ENCODE measurements around the gene PCDHA12.
"Not testable (repeated sequence)": the region's sequence is repeated elsewhere in the genome, so short reads cannot be mapped to it uniquely, and the experiment has no call there.

Gene PCDHA12

DNA sequence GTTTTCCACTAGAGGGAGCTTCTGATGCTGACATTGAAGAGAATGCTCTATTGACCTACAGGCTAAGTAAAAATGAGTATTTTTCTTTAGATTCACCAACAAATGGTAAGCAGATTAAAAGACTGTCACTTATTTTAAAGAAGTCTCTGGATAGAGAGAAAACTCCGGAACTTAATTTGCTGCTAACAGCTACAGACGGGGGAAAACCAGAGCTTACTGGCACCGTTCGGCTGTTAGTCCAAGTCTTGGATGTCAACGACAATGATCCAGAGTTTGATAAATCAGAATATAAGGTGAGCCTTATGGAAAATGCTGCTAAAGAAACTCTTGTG, 5.6 kb upstream of the PCDHA12 start:
- Histone ChIP-seq H3K9me3 (ENCODE audit: control insufficient read depth, low read length) (peaks cover 24% of the 10 kb centered on the region), H3K36me3 (ENCODE audit: control insufficient read depth, insufficient read depth, low read length, severe bottlenecking) (no peaks in the 10 kb centered on the region), H3K27me3 (replicated peaks; ENCODE audit: control insufficient read depth, insufficient read depth, low read length) (no peaks in the 10 kb centered on the region), H3K4me1 (ENCODE audit: control insufficient read depth, insufficient read depth, low read length) (no peaks in the 10 kb centered on the region), H3K4me3 (ENCODE audit: low read length) (no peak overlapping the region), H3K9ac (ENCODE audit: low read length) (no peak overlapping the region)
- no peak for DNase-seq (ENCODE audit: low read depth)

DNA sequence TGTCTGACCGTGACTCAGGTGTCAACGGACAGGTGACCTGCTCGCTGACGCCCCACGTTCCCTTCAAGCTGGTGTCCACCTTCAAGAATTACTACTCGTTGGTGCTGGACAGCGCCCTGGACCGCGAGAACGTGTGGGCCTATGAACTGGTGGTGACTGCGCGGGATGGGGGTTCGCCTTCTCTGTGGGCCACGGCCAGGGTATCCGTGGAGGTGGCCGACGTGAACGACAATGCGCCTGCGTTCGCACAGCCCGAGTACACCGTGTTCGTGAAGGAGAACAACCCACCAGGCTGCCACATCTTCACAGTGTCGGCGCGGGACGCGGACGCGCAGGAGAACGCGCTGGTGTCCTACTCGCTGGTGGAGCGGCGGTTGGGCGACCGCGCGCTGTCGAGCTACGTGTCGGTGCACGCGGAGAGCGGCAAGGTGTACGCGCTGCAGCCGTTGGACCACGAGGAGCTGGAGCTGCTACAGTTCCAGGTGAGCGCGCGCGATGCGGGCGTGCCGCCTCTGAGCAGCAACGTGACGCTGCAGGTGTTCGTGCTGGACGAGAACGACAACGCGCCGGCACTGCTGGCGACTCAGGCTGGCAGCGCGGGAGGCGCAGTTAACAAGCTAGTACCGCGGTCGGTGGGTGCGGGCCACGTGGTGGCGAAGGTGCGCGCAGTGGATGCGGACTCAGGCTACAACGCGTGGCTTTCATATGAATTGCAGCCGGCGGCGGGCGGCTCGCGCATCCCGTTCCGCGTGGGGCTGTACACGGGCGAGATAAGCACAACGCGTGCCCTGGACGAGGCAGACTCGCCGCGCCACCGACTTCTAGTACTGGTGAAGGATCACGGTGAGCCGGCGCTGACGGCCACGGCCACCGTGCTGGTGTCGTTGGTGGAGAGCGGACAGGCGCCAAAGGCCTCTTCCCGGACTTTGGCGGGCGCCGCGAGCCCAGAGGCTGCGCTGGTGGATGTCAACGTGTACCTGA, 4.6 kb upstream of the PCDHA12 start:
- H3K27me3 ChIP-seq (replicated peaks; ENCODE audit: control insufficient read depth, insufficient read depth, low read length): no peaks in the 10 kb centered on the region
- no peak overlapping the region for H3K9ac ChIP-seq (ENCODE audit: low read length)
- H3K4me1 ChIP-seq (ENCODE audit: control insufficient read depth, insufficient read depth, low read length): no peaks in the 10 kb centered on the region
- no peak for DNase-seq (ENCODE audit: low read depth)
- H3K4me3 ChIP-seq (ENCODE audit: low read length): no peak overlapping the region
- H3K9me3 ChIP-seq (ENCODE audit: control insufficient read depth, low read length): peaks cover 22% of the 10 kb centered on the region
- H3K36me3 ChIP-seq (ENCODE audit: control insufficient read depth, insufficient read depth, low read length, severe bottlenecking): no peaks in the 10 kb centered on the region

DNA sequence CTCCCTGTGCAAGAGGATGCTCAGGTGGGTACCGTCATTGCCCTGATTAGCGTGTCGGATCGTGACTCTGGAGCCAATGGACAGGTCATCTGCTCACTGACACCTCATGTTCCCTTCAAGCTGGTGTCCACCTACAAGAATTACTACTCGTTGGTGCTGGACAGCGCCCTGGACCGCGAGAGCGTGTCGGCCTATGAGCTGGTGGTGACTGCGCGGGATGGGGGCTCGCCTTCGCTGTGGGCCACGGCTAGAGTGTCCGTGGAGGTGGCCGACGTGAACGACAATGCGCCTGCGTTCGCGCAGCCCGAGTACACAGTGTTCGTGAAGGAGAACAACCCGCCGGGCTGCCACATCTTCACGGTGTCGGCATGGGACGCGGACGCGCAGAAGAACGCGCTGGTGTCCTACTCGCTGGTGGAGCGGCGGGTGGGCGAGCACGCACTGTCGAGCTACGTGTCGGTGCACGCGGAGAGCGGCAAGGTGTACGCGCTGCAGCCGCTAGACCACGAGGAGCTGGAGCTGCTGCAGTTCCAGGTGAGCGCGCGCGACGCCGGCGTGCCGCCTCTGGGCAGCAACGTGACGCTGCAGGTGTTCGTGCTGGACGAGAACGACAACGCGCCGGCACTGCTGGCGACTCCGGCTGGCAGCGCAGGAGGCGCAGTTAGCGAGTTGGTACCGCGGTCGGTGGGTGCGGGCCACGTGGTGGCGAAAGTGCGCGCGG, 1.6 kb downstream of the PCDHA12 start:
- not testable (repeated sequence) for H3K4me3 ChIP-seq (ENCODE audit: low read length)

DNA sequence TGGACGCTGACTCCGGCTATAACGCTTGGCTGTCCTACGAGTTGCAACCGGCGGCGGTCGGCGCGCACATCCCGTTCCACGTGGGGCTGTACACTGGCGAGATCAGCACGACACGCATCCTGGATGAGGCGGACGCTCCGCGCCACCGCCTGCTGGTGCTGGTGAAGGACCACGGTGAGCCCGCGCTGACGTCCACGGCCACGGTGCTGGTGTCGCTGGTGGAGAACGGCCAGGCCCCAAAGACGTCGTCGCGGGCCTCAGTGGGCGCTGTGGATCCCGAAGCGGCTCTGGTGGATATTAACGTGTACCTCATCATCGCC, 2.1 kb downstream of the PCDHA12 start:
- no peak overlapping the region for H3K9ac ChIP-seq (ENCODE audit: low read length)
- peaks cover 8% of the 10 kb centered on the region for H3K9me3 ChIP-seq (ENCODE audit: control insufficient read depth, low read length)
- no peak for DNase-seq (ENCODE audit: low read depth)
- no peaks in the 10 kb centered on the region for H3K27me3 ChIP-seq (replicated peaks; ENCODE audit: control insufficient read depth, insufficient read depth, low read length)
- no peaks in the 10 kb centered on the region for H3K36me3 ChIP-seq (ENCODE audit: control insufficient read depth, insufficient read depth, low read length, severe bottlenecking)
- no peaks in the 10 kb centered on the region for H3K4me1 ChIP-seq (ENCODE audit: control insufficient read depth, insufficient read depth, low read length)
- no peak overlapping the region for H3K4me3 ChIP-seq (ENCODE audit: low read length)

More for the DNA sequence above, 1.6 kb downstream of the PCDHA12 start:
- H3K36me3 ChIP-seq (ENCODE audit: control insufficient read depth, insufficient read depth, low read length, severe bottlenecking); H3K27me3 ChIP-seq (replicated peaks; ENCODE audit: control insufficient read depth, insufficient read depth, low read length); H3K4me1 ChIP-seq (ENCODE audit: control insufficient read depth, insufficient read depth, low read length); DNase-seq (ENCODE audit: low read depth); H3K9ac ChIP-seq (ENCODE audit: low read length): not testable (repeated sequence)
- H3K9me3 ChIP-seq (ENCODE audit: control insufficient read depth, low read length): peaks cover 10% of the 10 kb centered on the region

DNA sequence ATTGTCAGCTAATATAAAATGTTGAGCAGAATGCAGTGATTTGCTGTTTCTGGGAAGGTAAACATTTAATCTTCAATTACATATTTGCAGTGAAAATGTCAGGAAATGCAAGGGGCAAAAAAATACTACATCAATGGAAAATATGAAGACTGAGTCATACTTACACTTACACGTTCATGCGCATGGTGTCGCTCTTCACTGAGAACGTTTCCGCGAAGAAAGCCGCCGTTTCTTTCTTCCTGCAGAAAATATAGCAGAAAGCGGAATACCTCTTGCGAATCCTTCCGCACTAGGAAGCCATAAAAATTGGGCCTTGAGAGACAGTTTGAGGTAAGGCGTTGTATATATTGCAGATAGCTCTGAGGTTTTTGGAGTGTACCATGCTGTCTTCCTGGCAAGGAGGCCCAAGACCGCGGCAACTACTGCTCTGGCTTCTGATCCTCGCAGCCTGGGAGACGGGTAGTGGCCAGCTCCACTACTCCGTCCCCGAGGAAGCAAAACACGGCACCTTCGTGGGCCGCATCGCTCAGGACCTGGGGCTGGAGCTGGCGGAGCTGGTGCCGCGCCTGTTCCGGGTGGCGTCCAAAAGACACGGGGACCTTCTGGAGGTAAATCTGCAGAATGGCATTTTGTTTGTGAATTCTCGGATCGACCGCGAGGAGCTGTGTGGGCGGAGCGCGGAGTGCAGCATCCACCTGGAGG, 6.9 kb downstream of the PCDHA12 start, which contains the start of gene PCDHA13:
TSS of gene PCDHA13 (plus strand) at position 236 of the 702 bp plus-strand sequence. CDS start at position 381, 145 bp downstream.
- peak within 1 kb of the TSS; percentile 48 for H3K4me3 ChIP-seq (ENCODE audit: low read length)
- H3K4me1 ChIP-seq (ENCODE audit: control insufficient read depth, insufficient read depth, low read length): no peaks in the 10 kb centered on the region

DNA sequence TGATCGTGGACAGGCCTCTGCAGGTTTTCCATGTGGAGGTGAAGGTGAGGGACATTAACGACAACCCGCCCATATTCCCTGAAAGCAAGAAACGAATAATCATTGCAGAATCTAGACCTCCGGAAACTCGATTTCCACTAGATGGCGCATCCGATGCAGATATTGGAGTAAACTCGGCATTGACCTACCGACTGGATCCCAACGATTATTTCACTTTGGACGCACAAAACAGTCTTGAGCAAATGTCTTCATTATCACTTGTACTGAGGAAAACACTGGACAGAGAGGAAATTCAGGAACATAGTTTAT, 7.4 kb downstream of the PCDHA12 start:
- Histone ChIP-seq H3K9ac (ENCODE audit: low read length) (no peak overlapping the region), H3K36me3 (ENCODE audit: control insufficient read depth, insufficient read depth, low read length, severe bottlenecking) (no peaks in the 10 kb centered on the region), H3K9me3 (ENCODE audit: control insufficient read depth, low read length) (peaks cover 7% of the 10 kb centered on the region), H3K4me3 (ENCODE audit: low read length) (peak overlapping the region; percentile 48), H3K4me1 (ENCODE audit: control insufficient read depth, insufficient read depth, low read length) (no peaks in the 10 kb centered on the region), H3K27me3 (replicated peaks; ENCODE audit: control insufficient read depth, insufficient read depth, low read length) (no peaks in the 10 kb centered on the region)
- peak; percentile 0 for DNase-seq (ENCODE audit: low read depth)

More for the DNA sequence above, 6.9 kb downstream of the PCDHA12 start, which contains the start of gene PCDHA13:
- Histone ChIP-seq H3K9me3 (ENCODE audit: control insufficient read depth, low read length) (peaks cover 7% of the 10 kb centered on the region), H3K27me3 (replicated peaks; ENCODE audit: control insufficient read depth, insufficient read depth, low read length) (no peaks in the 10 kb centered on the region), H3K9ac (ENCODE audit: low read length) (no peak within 1 kb of the TSS), H3K36me3 (ENCODE audit: control insufficient read depth, insufficient read depth, low read length, severe bottlenecking) (no peaks in the 10 kb centered on the region)
- DNase-seq (ENCODE audit: low read depth): peak; percentile 0

DNA sequence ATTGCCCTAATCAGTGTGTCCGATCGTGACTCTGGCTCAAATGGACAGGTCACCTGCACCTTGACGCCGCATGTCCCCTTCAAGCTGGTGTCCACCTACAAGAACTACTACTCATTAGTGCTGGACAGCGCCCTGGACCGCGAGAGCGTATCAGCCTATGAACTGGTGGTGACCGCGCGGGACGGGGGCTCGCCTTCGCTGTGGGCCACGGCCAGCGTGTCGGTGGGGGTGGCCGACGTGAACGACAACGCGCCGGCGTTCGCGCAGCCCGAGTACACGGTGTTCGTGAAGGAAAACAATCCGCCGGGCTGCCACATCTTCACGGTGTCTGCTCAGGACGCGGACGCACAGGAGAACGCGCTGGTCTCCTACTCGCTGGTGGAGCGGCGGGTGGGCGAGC, 8.3 kb downstream of the PCDHA12 start:
- Histone ChIP-seq H3K36me3 (ENCODE audit: control insufficient read depth, insufficient read depth, low read length, severe bottlenecking) (no peaks in the 10 kb centered on the region), H3K9ac (ENCODE audit: low read length) (no peak overlapping the region), H3K4me1 (ENCODE audit: control insufficient read depth, insufficient read depth, low read length) (no peaks in the 10 kb centered on the region), H3K27me3 (replicated peaks; ENCODE audit: control insufficient read depth, insufficient read depth, low read length) (no peaks in the 10 kb centered on the region), H3K9me3 (ENCODE audit: control insufficient read depth, low read length) (peaks cover 12% of the 10 kb centered on the region), H3K4me3 (ENCODE audit: low read length) (no peak overlapping the region)
- no peak for DNase-seq (ENCODE audit: low read depth)

DNA sequence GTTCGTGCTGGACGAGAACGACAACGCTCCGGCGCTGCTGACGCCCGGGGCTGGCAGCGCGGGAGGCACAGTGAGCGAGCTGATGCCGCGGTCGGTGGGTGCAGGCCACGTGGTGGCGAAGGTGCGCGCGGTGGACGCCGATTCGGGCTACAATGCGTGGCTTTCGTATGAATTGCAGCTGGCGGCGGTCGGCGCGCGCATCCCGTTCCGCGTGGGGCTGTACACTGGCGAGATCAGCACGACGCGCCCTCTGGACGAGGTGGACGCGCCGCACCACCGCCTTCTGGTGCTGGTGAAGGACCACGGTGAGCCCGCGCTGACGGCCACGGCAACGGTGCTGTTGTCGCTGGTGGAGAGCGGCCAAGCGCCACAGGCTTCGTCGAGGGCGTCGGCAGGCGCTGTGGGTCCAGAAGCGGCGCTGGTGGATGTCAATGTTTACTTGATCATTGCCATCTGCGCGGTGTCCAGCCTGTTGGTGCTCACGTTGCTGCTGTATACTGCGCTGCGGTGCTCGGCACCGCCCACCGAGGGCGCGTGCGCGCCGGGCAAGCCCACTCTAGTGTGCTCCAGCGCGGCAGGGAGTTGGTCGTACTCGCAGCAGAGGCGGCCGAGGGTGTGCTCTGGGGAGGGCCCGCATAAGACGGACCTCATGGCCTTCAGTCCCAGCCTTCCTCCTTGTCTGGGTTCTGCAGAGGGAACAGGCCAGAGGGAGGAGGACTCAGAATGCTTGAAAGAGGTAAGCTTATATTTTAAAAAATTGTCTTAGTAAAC, 9.0 kb downstream of the PCDHA12 start:
- Histone ChIP-seq H3K4me3 (ENCODE audit: low read length) (no peak overlapping the region), H3K9ac (ENCODE audit: low read length) (no peak overlapping the region), H3K4me1 (ENCODE audit: control insufficient read depth, insufficient read depth, low read length) (no peaks in the 10 kb centered on the region), H3K36me3 (ENCODE audit: control insufficient read depth, insufficient read depth, low read length, severe bottlenecking) (no peaks in the 10 kb centered on the region), H3K27me3 (replicated peaks; ENCODE audit: control insufficient read depth, insufficient read depth, low read length) (no peaks in the 10 kb centered on the region), H3K9me3 (ENCODE audit: control insufficient read depth, low read length) (peaks cover 12% of the 10 kb centered on the region)
- DNase-seq (ENCODE audit: low read depth): no peak

DNA sequence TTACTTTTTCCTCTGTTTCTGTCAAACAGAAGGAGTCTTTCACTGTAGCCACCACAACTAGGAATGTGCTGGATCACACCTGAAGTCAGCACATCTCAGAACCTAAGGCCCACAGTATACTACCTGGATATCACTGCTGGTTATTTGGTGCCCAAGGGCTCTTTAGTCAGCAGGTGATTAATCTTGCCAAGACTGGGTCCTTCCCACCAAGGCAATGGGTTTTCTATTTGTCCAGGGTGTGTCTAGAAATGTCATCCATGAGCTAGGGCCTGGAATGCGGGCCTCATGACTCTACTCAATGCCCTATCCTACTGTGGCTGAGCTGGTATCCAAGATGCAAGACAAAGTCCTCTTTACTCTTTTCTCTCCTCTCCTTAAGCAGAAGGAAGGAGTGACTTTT, 41.2 kb downstream of the PCDHA12 start:
- Histone ChIP-seq H3K4me3 (ENCODE audit: low read length) (no peak overlapping the region), H3K27me3 (replicated peaks; ENCODE audit: control insufficient read depth, insufficient read depth, low read length) (no peaks in the 10 kb centered on the region), H3K9me3 (ENCODE audit: control insufficient read depth, low read length) (peaks cover 9% of the 10 kb centered on the region), H3K9ac (ENCODE audit: low read length) (no peak overlapping the region), H3K4me1 (ENCODE audit: control insufficient read depth, insufficient read depth, low read length) (no peaks in the 10 kb centered on the region), H3K36me3 (ENCODE audit: control insufficient read depth, insufficient read depth, low read length, severe bottlenecking) (no peaks in the 10 kb centered on the region)
- no peak for DNase-seq (ENCODE audit: low read depth)

DNA sequence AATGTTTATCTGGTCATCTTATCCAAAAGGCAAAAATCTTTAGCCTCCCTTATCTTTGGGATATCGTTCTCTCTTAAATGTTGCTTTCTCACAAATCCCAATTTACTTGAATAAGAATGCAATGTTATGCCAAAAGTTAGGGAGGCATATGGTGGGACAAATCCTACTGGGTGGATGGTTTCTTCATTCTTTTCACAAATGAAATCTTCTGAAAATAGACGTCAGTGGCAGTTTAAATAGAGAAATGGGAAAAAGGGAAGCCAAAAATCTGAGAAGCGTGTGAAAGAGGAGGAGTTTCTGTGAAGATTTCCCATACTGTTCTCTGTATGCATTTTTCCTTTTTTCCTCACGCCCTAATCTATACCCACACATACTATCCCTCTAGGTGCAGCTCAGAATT, 48.5 kb downstream of the PCDHA12 start:
- H3K9ac ChIP-seq (ENCODE audit: low read length): no peak overlapping the region
- no peak for DNase-seq (ENCODE audit: low read depth)
- peaks cover 23% of the 10 kb centered on the region for H3K27me3 ChIP-seq (replicated peaks; ENCODE audit: control insufficient read depth, insufficient read depth, low read length)

More for the DNA sequence above, 48.5 kb downstream of the PCDHA12 start:
- no peaks in the 10 kb centered on the region for H3K36me3 ChIP-seq (ENCODE audit: control insufficient read depth, insufficient read depth, low read length, severe bottlenecking)
- H3K9me3 ChIP-seq (ENCODE audit: control insufficient read depth, low read length): peaks cover 10% of the 10 kb centered on the region
- H3K4me3 ChIP-seq (ENCODE audit: low read length): no peak overlapping the region
- peaks cover 8% of the 10 kb centered on the region for H3K4me1 ChIP-seq (ENCODE audit: control insufficient read depth, insufficient read depth, low read length)

Data from adipocyte (in vitro differentiated cells).